HepG2 (cell line): ENCODE measurements around the gene INO80C. TPM values are rescaled to one million over a fixed set of nuclear protein-coding genes. Genes with fewer than 3 reads are reported as not detected.

Source experiments
- ATAC-seq: fragments of 200-7000 bp; cut with Tn5 transposase; 3 replicates; pipeline ENCODE4 v1.9.1; 2020; ENCODE audit warnings: mild to moderate bottlenecking, moderate library complexity
- BruUV-seq: library from RNA; stranded (reverse); fragments of 400-500 nt; replicated peaks from 2 replicates; lab custom pipeline; 2021; lab: Mats Ljungman, UMichigan
- CTCF ChIA-PET: fragments of 300-600 bp; formaldehyde crosslinking; extraction: SDS; loops from one replicate; lab custom pipeline; 2021; ENCODE audit warnings: low total read pairs, inconsistent platforms, low intra/inter-chr PET ratio; lab: Yijun Ruan, JAX
- POLR2A ChIA-PET: fragments of 350-600 bp; sonication (Branson Sonifier 250); formaldehyde crosslinking; loops from one replicate; lab custom pipeline; 2020; ENCODE audit warnings: antibody characterized with exemption, inconsistent platforms; lab: Yijun Ruan, JAX
- DNase-seq: peaks from one replicate; pipeline ENCODE4 v3.0.0-alpha.2; 2015; ENCODE audit warnings: low spot score
- FAIRE-seq: peaks from 3 replicates; lab custom pipeline; 2011; peaks lifted over from hg19 to GRCh38; lab: Jason Lieb, UNC
- H2AFZ ChIP-seq: one replicate; pipeline ENCODE4 v1.6.1; 2011; ENCODE audit warnings: low read length, inconsistent platforms
- H3K27ac ChIP-seq: fragments of 300-600 bp; 3 replicates; pipeline ENCODE4 v1.8.0; 2011; ENCODE audit warnings: mixed run types, mild to moderate bottlenecking, mixed read lengths, low read length, inconsistent platforms; ENCODE audit not compliant: insufficient read depth; ENCODE audit errors: extremely low read length
- H3K27me3 ChIP-seq, 2 experiments: fragments of 200-600 bp in 1 of 2; 2 replicates in 1 of 2; 3 replicates in 1 of 2; pipeline versions ENCODE4 v1.6.0 to v1.8.0; 2011; ENCODE audit warnings: low read length in 2 of 2, mild to moderate bottlenecking in 2 of 2, moderate library complexity in 2 of 2, inconsistent platforms in 1 of 2; ENCODE audit not compliant: insufficient read depth in 2 of 2, control insufficient read depth in 1 of 2
- H3K36me3 ChIP-seq, 2 experiments: fragments of 200-600 bp in 1 of 2; replicated peaks in 1 of 2; 2 replicates in 1 of 2; 3 replicates in 1 of 2; pipeline versions ENCODE4 v1.5.1 to v1.8.0; 2011; ENCODE audit warnings: low read length in 2 of 2, inconsistent platforms in 1 of 2; ENCODE audit not compliant: insufficient read depth in 2 of 2, control insufficient read depth in 1 of 2
- H3K4me1 ChIP-seq: 2 replicates; pipeline ENCODE4 v1.5.1; 2012; ENCODE audit warnings: low read length, inconsistent platforms; ENCODE audit not compliant: insufficient read depth
- H3K4me2 ChIP-seq: 2 replicates; pipeline ENCODE4 v1.6.0; 2011; ENCODE audit warnings: low read depth, low read length, inconsistent platforms
- H3K4me3 ChIP-seq, 3 experiments: fragments of 200-600 bp in 1 of 3; sonication (generic), shearing (Covaris generic) in 1 of 3; replicated peaks in 1 of 3; 2 replicates each; pipeline ENCODE4 v1.5.1; 2011 to 2016; ENCODE audit warnings: low read length in 3 of 3, inconsistent platforms in 2 of 3, low read depth in 2 of 3, mild to moderate bottlenecking in 2 of 3, control low read depth in 1 of 3, mixed read lengths in 1 of 3; ENCODE audit not compliant: insufficient read depth in 1 of 3
- H3K79me2 ChIP-seq: one replicate; pipeline ENCODE4 v1.6.1; 2011; ENCODE audit warnings: low read length, inconsistent platforms; ENCODE audit not compliant: insufficient read depth
- H3K9ac ChIP-seq: 2 replicates; pipeline ENCODE4 v1.6.0; 2011; ENCODE audit warnings: mild to moderate bottlenecking, low read depth, low read length, inconsistent platforms; ENCODE audit not compliant: insufficient read depth
- H3K9me3 ChIP-seq: 2 replicates; pipeline ENCODE4 v1.5.1; 2012; ENCODE audit warnings: mild to moderate bottlenecking, low read length
- H4K20me1 ChIP-seq: 2 replicates; pipeline ENCODE4 v1.6.0; 2011; ENCODE audit warnings: inconsistent platforms, mild to moderate bottlenecking, low read length, moderate library complexity; ENCODE audit not compliant: insufficient read depth
- HMG20B ChIP-seq: conservative IDR thresholded peaks from 2 replicates; pipeline ENCODE4 v1.6.1; 2016; ENCODE audit warnings: missing genetic modification reagents, missing compliant biosample characterization
- HOXA5 ChIP-seq: sonication (generic); formaldehyde crosslinking; IDR thresholded peaks from 2 replicates; pipeline ENCODE4 v1.4.0; 2020; ENCODE audit warnings: missing genetic modification reagents
- NFE2L1 ChIP-seq: sonication (generic); formaldehyde crosslinking; IDR thresholded peaks from 2 replicates; pipeline ENCODE4 v1.4.0; 2020; ENCODE audit warnings: missing genetic modification reagents, mild to moderate bottlenecking, borderline replicate concordance
- PITX1 ChIP-seq: sonication (generic); formaldehyde crosslinking; IDR thresholded peaks from 2 replicates; pipeline ENCODE4 v1.5.1; 2020; ENCODE audit warnings: mild to moderate bottlenecking, missing genetic modification reagents
- SIX1 ChIP-seq: sonication (generic); formaldehyde crosslinking; IDR thresholded peaks from 2 replicates; pipeline ENCODE4 v1.4.0; 2020; ENCODE audit warnings: missing genetic modification reagents, borderline replicate concordance
- SOX13 ChIP-seq, 3 experiments: fragments of 450-650 bp in 1 of 3; sonication (generic) in 1 of 3; formaldehyde crosslinking in 1 of 3; IDR thresholded peaks in 2 of 3; conservative IDR thresholded peaks in 1 of 3; 2 replicates each; pipeline versions ENCODE4 v1.5.0 to v1.6.1; 2016 to 2020; ENCODE audit warnings: antibody characterized with exemption in 1 of 3, mild to moderate bottlenecking in 1 of 3, missing compliant biosample characterization in 1 of 3, missing genetic modification reagents in 1 of 3, moderate library complexity in 1 of 3
- SRSF1 ChIP-seq: fragments of 200-400 bp; formaldehyde crosslinking; optimal IDR thresholded peaks from 2 replicates; pipeline ENCODE3; 2017; ENCODE audit warnings: mild to moderate bottlenecking, low read depth, low read length, moderate library complexity
- ZBTB7A ChIP-seq: sonication (generic); formaldehyde crosslinking; IDR thresholded peaks from 2 replicates; pipeline ENCODE4 v1.8.0; 2022; ENCODE audit warnings: mild to moderate bottlenecking, missing genetic modification reagents
- ZC3H13 ChIP-seq: sonication (generic); formaldehyde crosslinking; IDR thresholded peaks from 2 replicates; pipeline ENCODE4 v1.8.1; 2023; ENCODE audit warnings: mild to moderate bottlenecking, missing genetic modification reagents, moderate library complexity
- ZFP36L1 ChIP-seq: sonication (generic); formaldehyde crosslinking; IDR thresholded peaks from 2 replicates; pipeline ENCODE4 v1.8.0; 2022; ENCODE audit warnings: mild to moderate bottlenecking, missing genetic modification reagents, moderate library complexity
- ZNF570 ChIP-seq: sonication (generic); formaldehyde crosslinking; IDR thresholded peaks from 2 replicates; pipeline ENCODE4 v1.4.0; 2020; ENCODE audit warnings: mild to moderate bottlenecking, missing genetic modification reagents, borderline replicate concordance
- in situ Hi-C: cut with HindIII; loops from 2 replicates; pipeline ENCODE4 v1.10.0; 2017; ENCODE audit warnings: low pct_unique_long_range_greater_than_20kb; ENCODE audit not compliant: extremely low pct_ligation_motif_present
- intact Hi-C: fragments of 100-400 bp; cut with micrococcal nuclease; formaldehyde crosslinking; loops from one replicate; pipeline ENCODE4 v1.10.0; 2022; ENCODE audit not compliant: unreplicated experiment
- polyA plus RNA-seq, 8 experiments: library from polyadenylated mRNA; depleted of rRNA in 3 of 8; stranded (reverse) in 7 of 8; unstranded in 1 of 8; fragments of >200 nt; fragmentation: Illumina TruSeq in 4 of 8; extraction: Trizol in 4 of 8; gene quantifications; 2 replicates each; pipeline versions ENCODE4 v1.2.1 to v1.2.3, GENCODE V29; 2011 to 2016; ENCODE audit warnings: low read depth in 4 of 8, missing spikeins in 1 of 8, mixed read lengths in 1 of 8; ENCODE audit not compliant: insufficient read depth in 1 of 8
- total RNA-seq, 5 experiments: library from RNA; depleted of rRNA; stranded (reverse); fragments of >200 nt; fragmentation: Illumina TruSeq; extraction: Trizol; gene quantifications; 2 replicates each; pipeline ENCODE4 v1.2.3, GENCODE V29; 2016; ENCODE audit warnings: low read depth in 1 of 5
- TF ChIP-seq, protein P1 (sequence below): sonication (generic); formaldehyde crosslinking; IDR thresholded peaks from 2 replicates; pipeline ENCODE4 v1.8.0; 2023; ENCODE audit warnings: mild to moderate bottlenecking, missing genetic modification reagents
- TF ChIP-seq, protein P2 (sequence below): sonication (generic); formaldehyde crosslinking; IDR thresholded peaks from 2 replicates; pipeline ENCODE4 v1.9.0; 2021; ENCODE audit warnings: missing genetic modification reagents, borderline replicate concordance
- TF ChIP-seq, protein P3 (sequence below): IDR thresholded peaks from 2 replicates; pipeline ENCODE4 v1.4.0; 2020; ENCODE audit warnings: mild to moderate bottlenecking, missing genetic modification reagents
- TF ChIP-seq, protein P4 (sequence below): sonication (generic); formaldehyde crosslinking; IDR thresholded peaks from 2 replicates; pipeline ENCODE4 v1.4.0; 2020; ENCODE audit warnings: missing genetic modification reagents

INO80C gene
- total and polyA plus RNA-seq, 2 of the 13 experiments (the other 11 are each of a cell fraction or from before 2014, with no cell fraction given): 8.2 to 15.4 TPM

DNA sequence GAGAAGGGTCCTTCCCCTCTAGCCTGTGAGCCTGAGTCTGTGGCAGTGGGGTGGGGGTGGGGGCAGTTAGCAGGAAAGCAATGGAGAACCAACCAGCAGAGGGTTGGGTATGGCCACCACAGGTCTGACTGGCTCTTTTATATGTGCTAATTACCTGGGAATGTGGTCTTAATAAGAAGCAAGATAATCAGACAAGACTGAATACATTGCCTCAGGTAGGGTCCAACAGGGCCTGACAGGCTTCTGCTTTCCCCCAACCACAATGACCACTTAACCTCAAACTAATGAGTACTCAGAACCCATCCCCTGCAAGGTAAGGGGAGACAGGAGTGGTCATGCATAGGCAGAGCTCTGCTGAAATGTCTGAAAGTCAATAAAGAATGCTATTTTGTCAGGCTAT, 44.6 kb upstream of the INO80C start:
- no peak for FAIRE-seq
- POLR2A ChIA-PET: no interaction called here
- TF ChIP-seq ZFP36L1 (no peak), SRSF1 (no peak), SOX13 (IDR thresholded peaks at IDR 0.05) (no peak), SOX13 (CRISPR knock-in tag; conservative IDR thresholded peaks at IDR 0.05 in 1 of 2, IDR thresholded peaks at IDR 0.05 in 1 of 2) (no peak), HOXA5 (CRISPR knock-in tag) (no peak), ZBTB7A (CRISPR knock-in tag) (no peak), SIX1 (no peak), ZNF570 (CRISPR knock-in tag) (no peak), HMG20B (CRISPR knock-in tag) (no peak), NFE2L1 (CRISPR knock-in tag) (no peak), ZC3H13 (CRISPR knock-in tag) (no peak), PITX1 (CRISPR knock-in tag) (no peak)
- TF ChIP-seq, protein P1, sequence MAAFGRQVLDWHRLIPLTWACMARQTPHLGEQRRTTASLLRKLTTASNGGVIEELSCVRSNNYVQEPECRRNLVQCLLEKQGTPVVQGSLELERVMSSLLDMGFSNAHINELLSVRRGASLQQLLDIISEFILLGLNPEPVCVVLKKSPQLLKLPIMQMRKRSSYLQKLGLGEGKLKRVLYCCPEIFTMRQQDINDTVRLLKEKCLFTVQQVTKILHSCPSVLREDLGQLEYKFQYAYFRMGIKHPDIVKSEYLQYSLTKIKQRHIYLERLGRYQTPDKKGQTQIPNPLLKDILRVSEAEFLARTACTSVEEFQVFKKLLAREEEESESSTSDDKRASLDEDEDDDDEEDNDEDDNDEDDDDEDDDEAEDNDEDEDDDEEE (CRISPR knock-in tag): no peak
- TF ChIP-seq, protein P2, sequence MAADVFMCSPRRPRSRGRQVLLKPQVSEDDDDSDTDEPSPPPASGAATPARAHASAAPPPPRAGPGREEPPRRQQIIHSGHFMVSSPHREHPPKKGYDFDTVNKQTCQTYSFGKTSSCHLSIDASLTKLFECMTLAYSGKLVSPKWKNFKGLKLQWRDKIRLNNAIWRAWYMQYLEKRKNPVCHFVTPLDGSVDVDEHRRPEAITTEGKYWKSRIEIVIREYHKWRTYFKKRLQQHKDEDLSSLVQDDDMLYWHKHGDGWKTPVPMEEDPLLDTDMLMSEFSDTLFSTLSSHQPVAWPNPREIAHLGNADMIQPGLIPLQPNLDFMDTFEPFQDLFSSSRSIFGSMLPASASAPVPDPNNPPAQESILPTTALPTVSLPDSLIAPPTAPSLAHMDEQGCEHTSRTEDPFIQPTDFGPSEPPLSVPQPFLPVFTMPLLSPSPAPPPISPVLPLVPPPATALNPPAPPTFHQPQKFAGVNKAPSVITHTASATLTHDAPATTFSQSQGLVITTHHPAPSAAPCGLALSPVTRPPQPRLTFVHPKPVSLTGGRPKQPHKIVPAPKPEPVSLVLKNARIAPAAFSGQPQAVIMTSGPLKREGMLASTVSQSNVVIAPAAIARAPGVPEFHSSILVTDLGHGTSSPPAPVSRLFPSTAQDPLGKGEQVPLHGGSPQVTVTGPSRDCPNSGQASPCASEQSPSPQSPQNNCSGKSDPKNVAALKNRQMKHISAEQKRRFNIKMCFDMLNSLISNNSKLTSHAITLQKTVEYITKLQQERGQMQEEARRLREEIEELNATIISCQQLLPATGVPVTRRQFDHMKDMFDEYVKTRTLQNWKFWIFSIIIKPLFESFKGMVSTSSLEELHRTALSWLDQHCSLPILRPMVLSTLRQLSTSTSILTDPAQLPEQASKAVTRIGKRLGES (CRISPR knock-in tag): no peak
- TF ChIP-seq, protein P3, sequence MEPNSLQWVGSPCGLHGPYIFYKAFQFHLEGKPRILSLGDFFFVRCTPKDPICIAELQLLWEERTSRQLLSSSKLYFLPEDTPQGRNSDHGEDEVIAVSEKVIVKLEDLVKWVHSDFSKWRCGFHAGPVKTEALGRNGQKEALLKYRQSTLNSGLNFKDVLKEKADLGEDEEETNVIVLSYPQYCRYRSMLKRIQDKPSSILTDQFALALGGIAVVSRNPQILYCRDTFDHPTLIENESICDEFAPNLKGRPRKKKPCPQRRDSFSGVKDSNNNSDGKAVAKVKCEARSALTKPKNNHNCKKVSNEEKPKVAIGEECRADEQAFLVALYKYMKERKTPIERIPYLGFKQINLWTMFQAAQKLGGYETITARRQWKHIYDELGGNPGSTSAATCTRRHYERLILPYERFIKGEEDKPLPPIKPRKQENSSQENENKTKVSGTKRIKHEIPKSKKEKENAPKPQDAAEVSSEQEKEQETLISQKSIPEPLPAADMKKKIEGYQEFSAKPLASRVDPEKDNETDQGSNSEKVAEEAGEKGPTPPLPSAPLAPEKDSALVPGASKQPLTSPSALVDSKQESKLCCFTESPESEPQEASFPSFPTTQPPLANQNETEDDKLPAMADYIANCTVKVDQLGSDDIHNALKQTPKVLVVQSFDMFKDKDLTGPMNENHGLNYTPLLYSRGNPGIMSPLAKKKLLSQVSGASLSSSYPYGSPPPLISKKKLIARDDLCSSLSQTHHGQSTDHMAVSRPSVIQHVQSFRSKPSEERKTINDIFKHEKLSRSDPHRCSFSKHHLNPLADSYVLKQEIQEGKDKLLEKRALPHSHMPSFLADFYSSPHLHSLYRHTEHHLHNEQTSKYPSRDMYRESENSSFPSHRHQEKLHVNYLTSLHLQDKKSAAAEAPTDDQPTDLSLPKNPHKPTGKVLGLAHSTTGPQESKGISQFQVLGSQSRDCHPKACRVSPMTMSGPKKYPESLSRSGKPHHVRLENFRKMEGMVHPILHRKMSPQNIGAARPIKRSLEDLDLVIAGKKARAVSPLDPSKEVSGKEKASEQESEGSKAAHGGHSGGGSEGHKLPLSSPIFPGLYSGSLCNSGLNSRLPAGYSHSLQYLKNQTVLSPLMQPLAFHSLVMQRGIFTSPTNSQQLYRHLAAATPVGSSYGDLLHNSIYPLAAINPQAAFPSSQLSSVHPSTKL (CRISPR knock-in tag): no peak
- TF ChIP-seq, protein P4, sequence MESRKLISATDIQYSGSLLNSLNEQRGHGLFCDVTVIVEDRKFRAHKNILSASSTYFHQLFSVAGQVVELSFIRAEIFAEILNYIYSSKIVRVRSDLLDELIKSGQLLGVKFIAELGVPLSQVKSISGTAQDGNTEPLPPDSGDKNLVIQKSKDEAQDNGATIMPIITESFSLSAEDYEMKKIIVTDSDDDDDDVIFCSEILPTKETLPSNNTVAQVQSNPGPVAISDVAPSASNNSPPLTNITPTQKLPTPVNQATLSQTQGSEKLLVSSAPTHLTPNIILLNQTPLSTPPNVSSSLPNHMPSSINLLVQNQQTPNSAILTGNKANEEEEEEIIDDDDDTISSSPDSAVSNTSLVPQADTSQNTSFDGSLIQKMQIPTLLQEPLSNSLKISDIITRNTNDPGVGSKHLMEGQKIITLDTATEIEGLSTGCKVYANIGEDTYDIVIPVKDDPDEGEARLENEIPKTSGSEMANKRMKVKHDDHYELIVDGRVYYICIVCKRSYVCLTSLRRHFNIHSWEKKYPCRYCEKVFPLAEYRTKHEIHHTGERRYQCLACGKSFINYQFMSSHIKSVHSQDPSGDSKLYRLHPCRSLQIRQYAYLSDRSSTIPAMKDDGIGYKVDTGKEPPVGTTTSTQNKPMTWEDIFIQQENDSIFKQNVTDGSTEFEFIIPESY (CRISPR knock-in tag): no peak

More for the DNA sequence above, 44.6 kb upstream of the INO80C start:
- Histone ChIP-seq H3K9ac (no peak overlapping the region), H3K4me3 (no peak overlapping the region), H3K27ac (no peak overlapping the region), H3K9me3 (peaks cover 3% of the 10 kb centered on the region; the same call in 1 of the 2 replicates), H2AFZ (no peak overlapping the region), H3K79me2 (no peaks in the 10 kb centered on the region), H4K20me1 (no peaks in the 10 kb centered on the region), H3K36me3 (no peaks in the 10 kb centered on the region), H3K4me1 (no peaks in the 10 kb centered on the region), H3K27me3 (no peaks in the 10 kb centered on the region; a peak in 1 of 5 replicates), H3K4me2 (no peak overlapping the region)
- CTCF ChIA-PET: no interaction called here
- BruUV-seq: no TSS peak
- intact Hi-C loops: no loop called here
- DNase-seq: no peak
- in situ Hi-C loops: no loop called here
- ATAC-seq: no peak
